ENCODE measurements around the gene SMG9. TPM values are rescaled to one million over a fixed set of nuclear protein-coding genes. Genes with fewer than 3 reads are reported as not detected.

The SMG9 gene
- total RNA-seq, 1 donor from 2014 or later: 44.7 TPM

GRCh38 chr19:43782689-43783231 is 28.0 kb upstream of the SMG9 start:
- Histone ChIP-seq H3K4me1 (peaks cover 18% of the 10 kb centered on the region), H3K4me3 (no peak overlapping the region), H3K27me3 (peaks cover 8% of the 10 kb centered on the region), H3K9me3 (no peaks in the 10 kb centered on the region), H3K36me3 (no peaks in the 10 kb centered on the region), H3K27ac (no peak overlapping the region)
- no peak for TF ChIP-seq CTCF (IDR thresholded peaks at IDR 0.05)
- intact Hi-C loops (cut with DNase I): no loop called here
- DNase-seq (no peak), ATAC-seq (no peak)

- ATAC-seq (no peak), DNase-seq (no peak)
- no peak overlapping the region for H3K4me3 ChIP-seq
- no peak for TF ChIP-seq CTCF (IDR thresholded peaks at IDR 0.05)
- H3K27ac ChIP-seq: no peak overlapping the region
- peaks cover 23% of the 10 kb centered on the region for H3K4me1 ChIP-seq
- H3K27me3 ChIP-seq: peaks cover 8% of the 10 kb centered on the region
- H3K36me3 ChIP-seq: no peaks in the 10 kb centered on the region
- intact Hi-C loops (cut with DNase I): no loop called here
- no peaks in the 10 kb centered on the region for H3K9me3 ChIP-seq
These were observed 27.5 kb upstream of the SMG9 start for GRCh38 chr19:43782311-43782660.

- no peaks in the 10 kb centered on the region for H3K9me3 ChIP-seq
- ATAC-seq (no peak), DNase-seq (no peak)
- peaks cover 8% of the 10 kb centered on the region for H3K27me3 ChIP-seq
- H3K36me3 ChIP-seq: no peaks in the 10 kb centered on the region
- TF ChIP-seq CTCF (IDR thresholded peaks at IDR 0.05): no peak
- peaks cover 23% of the 10 kb centered on the region for H3K4me1 ChIP-seq
- intact Hi-C loops (cut with DNase I): no loop called here
- H3K27ac ChIP-seq: no peak overlapping the region
- no peak overlapping the region for H3K4me3 ChIP-seq
These were observed 27.0 kb upstream of the SMG9 start for GRCh38 chr19:43781630-43782310.

- Histone ChIP-seq H3K9me3 (no peaks in the 10 kb centered on the region), H3K27me3 (peaks cover 8% of the 10 kb centered on the region), H3K4me3 (peak within 1 kb of the TSS; percentile 32), H3K36me3 (no peaks in the 10 kb centered on the region), H3K4me1 (peaks cover 23% of the 10 kb centered on the region), H3K27ac (no peak within 1 kb of the TSS)
- intact Hi-C loops (cut with DNase I): no loop called here
- no peak for TF ChIP-seq CTCF (IDR thresholded peaks at IDR 0.05)
- ATAC-seq (peak; percentile 30), DNase-seq (peak; percentile 70)
These were observed 26.2 kb upstream of the SMG9 start, which contains the start of gene KCNN4 for GRCh38 chr19:43780706-43781525. KCNN4 (minus strand) TSS chr19:43780973; CDS start chr19:43780861, 112 bp downstream.

GRCh38 chr19:43779820-43780219 is 25.1 kb upstream of the SMG9 start:
- intact Hi-C loops (cut with DNase I): no loop called here
- DNase-seq (no peak), ATAC-seq (no peak)
- H3K27ac ChIP-seq: no peak overlapping the region
- peaks cover 8% of the 10 kb centered on the region for H3K27me3 ChIP-seq
- no peak for TF ChIP-seq CTCF (IDR thresholded peaks at IDR 0.05)
- H3K9me3 ChIP-seq: no peaks in the 10 kb centered on the region
- no peaks in the 10 kb centered on the region for H3K36me3 ChIP-seq
- H3K4me3 ChIP-seq: peak overlapping the region; percentile 10
- peaks cover 24% of the 10 kb centered on the region for H3K4me1 ChIP-seq

Data from upper lobe of right lung (tissue), 1 donor.